HUES48 (cell line): ENCODE results near the gene RASL11A.
"Not testable (repeated sequence)": the region's sequence is repeated elsewhere in the genome, so short reads cannot be mapped to it uniquely, and the experiment has no call there.

Experiments used
- H3K27ac ChIP-seq: one replicate; pipeline ENCODE4 v1.7.0; 2013; ENCODE audit warnings: low read depth, low read length, inconsistent platforms
- H3K27me3 ChIP-seq: 2 replicates; pipeline ENCODE4 v1.6.1; 2013; ENCODE audit warnings: mild to moderate bottlenecking, low read length; ENCODE audit not compliant: control insufficient read depth, insufficient read depth
- H3K36me3 ChIP-seq: 2 replicates; pipeline ENCODE4 v1.6.1; 2013; ENCODE audit warnings: low read length; ENCODE audit not compliant: control insufficient read depth, insufficient read depth
- H3K4me1 ChIP-seq: 2 replicates; pipeline ENCODE4 v1.6.1; 2013; ENCODE audit warnings: mild to moderate bottlenecking, low read length; ENCODE audit not compliant: control insufficient read depth, insufficient read depth
- H3K4me3 ChIP-seq: 2 replicates; pipeline ENCODE4 v1.5.1; 2013; ENCODE audit warnings: mild to moderate bottlenecking, low read depth, low read length
- H3K9ac ChIP-seq: 2 replicates; pipeline ENCODE4 v1.6.1; 2013; ENCODE audit warnings: mild to moderate bottlenecking, low read depth, low read length, moderate library complexity
- H3K9me3 ChIP-seq: 2 replicates; pipeline ENCODE4 v1.6.1; 2013; ENCODE audit warnings: low read length; ENCODE audit not compliant: control insufficient read depth, insufficient read depth

The RASL11A gene

DNA sequence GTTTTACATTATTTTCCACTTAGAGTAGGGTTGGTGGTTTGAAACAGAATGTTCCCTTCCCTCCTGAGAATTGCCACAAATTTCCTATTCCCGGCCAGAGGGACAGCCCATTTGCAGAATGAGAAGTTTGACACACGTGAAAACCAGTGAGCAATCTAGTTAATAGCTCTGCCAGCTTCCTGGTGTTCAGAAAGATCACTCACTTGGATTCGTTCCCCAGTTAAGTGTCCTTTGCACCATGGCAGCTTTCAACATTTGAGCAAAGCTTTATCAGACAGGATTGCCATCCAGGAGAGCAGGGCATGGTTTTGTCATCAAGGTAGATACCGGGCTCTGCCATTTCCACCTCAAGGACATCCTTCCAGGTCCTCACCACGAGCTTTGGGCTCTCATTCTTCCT, 28.2 kb downstream of the RASL11A start:
- no peaks in the 10 kb centered on the region for H3K27me3 ChIP-seq
- H3K27ac ChIP-seq: no peak overlapping the region
- no peaks in the 10 kb centered on the region for H3K36me3 ChIP-seq
- H3K4me1 ChIP-seq: no peaks in the 10 kb centered on the region; the same call in 1 of the 2 replicates
- H3K9ac ChIP-seq: no peak overlapping the region
- no peaks in the 10 kb centered on the region for H3K9me3 ChIP-seq
- H3K4me3 ChIP-seq: no peak overlapping the region

DNA sequence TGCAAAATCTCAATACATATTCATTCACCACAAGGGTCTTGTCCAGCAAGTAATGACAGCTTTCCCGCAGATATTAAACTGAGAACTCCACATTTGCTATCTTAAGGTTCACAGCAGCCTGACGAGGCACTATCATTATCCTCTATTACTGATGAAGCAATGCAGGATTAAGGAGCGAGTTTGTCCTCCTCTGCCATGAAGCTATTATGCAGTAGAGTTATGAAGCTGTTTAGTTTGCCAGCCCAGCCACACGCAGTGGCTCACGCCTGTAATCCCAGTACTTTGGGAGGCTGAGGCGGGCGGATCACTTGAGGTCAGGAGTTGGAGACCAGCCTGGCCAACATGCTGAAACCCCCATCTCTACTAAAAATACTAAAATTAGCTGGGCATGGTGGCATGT, 29.8 kb downstream of the RASL11A start:
- H3K9me3 ChIP-seq, H3K9ac ChIP-seq, H3K27ac ChIP-seq, H3K4me3 ChIP-seq, H3K27me3 ChIP-seq, H3K36me3 ChIP-seq, H3K4me1 ChIP-seq: not testable (repeated sequence)

DNA sequence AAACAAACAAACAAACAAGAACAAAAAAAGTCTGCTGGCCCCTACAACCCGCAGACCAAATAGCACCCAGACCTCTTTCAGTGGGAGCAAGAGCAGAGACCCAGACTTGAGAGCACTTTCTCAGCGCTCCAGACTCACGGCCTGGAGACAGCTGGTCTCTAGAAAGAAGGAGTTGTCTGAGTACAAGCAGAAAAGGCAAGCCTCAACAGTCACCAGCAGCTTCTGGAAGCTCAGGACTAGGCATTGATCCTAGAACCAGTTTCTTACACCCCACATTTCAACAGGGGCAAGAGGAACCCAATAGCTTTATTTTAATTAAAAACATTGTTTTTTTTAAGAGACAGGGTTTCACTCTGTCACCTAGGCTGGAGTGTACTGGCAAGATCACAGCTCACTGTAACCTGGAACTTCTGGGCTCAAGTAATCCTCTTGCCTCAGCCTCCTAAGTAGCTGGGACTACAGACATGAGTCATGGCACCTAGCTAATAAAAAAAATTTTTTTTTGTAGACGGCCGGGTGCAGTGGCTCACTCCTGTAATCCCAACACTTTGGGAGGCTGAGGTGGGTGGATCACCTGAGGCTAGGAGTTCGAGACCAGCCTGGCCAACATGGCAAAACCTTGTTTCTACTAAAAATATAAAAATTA, 30.4 kb downstream of the RASL11A start:
- H3K27ac ChIP-seq: no peak overlapping the region
- H3K27me3 ChIP-seq: no peaks in the 10 kb centered on the region
- H3K9ac ChIP-seq: no peak overlapping the region
- no peaks in the 10 kb centered on the region; the same call in 1 of the 2 replicates for H3K4me1 ChIP-seq
- no peak overlapping the region for H3K4me3 ChIP-seq
- no peaks in the 10 kb centered on the region for H3K36me3 ChIP-seq
- no peaks in the 10 kb centered on the region for H3K9me3 ChIP-seq

DNA sequence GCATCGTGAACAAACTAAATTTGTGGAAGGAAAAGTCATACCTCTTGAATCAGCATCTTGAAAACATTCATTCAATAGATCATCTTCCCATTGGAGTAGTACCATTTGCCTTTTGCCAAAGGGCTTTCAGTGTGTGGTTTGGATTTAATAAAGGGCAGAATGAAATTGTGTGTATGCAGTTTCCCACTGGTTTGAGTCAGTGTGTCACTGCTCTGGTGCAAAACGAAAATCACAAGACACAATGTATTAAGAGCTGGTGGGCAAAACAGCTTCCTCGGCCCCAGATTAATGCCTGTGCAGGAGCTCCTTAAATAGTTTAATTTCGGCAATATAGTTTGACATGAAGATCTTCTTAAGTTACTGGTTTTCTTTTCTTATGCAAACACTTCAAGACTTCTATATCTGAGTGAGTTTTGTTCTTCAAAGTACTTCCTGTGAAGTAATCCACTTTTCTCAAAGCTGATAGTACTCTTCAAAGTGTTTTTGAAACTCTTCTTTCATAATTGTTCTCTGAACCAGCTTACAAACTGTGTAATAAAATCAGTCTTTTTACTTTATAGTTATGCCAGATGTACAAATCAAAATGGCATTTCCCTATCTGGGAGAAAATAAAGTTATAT, 32.1 kb downstream of the RASL11A start:
- Histone ChIP-seq H3K4me1 (no peaks in the 10 kb centered on the region), H3K27ac (no peak overlapping the region), H3K4me3 (no peak overlapping the region), H3K9ac (no peak overlapping the region), H3K36me3 (no peaks in the 10 kb centered on the region), H3K27me3 (no peaks in the 10 kb centered on the region), H3K9me3 (no peaks in the 10 kb centered on the region)

DNA sequence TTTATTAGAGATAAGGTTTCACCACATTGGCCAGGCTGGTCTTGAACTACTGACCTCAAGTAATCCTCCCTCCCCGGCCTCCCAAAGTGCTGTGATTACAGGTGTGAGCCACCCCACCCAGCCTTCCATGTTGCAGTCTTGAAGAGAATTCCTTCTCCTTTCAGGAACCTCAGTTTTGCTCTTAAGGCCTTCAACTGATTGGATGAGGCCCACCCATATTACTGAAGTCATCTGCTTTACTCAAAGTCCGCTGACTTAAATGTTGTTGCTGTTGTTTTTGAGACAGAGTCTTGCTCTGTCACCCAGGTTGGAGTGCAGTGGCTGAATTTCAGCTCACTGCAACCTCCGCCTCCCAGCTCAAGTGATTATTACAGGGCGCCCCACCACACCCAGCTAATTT, 33.5 kb downstream of the RASL11A start:
- no peak overlapping the region for H3K9ac ChIP-seq
- H3K27ac ChIP-seq: no peak overlapping the region
- H3K9me3 ChIP-seq: no peaks in the 10 kb centered on the region
- no peak overlapping the region for H3K4me3 ChIP-seq
- H3K4me1 ChIP-seq: no peaks in the 10 kb centered on the region
- no peaks in the 10 kb centered on the region for H3K36me3 ChIP-seq
- no peaks in the 10 kb centered on the region for H3K27me3 ChIP-seq

DNA sequence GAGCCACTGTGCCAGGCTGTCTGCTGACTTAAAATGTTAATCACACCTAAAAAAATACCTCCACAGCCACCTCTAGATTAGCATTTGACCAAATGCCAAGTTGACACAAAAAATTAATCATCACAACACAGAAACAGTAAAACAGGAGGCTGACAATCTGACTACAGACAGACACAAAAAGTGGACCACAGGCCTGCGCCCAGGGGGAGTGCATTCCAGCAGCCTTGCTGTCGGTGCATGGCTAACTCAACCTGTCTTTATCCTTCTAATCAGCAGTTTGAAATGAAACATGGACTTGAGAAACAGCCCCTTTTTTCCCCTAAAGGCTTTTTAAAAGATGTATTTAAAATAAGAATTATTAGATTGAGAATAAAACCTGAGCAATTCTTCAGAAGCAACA, 34.0 kb downstream of the RASL11A start:
- H3K9me3 ChIP-seq: no peaks in the 10 kb centered on the region
- no peaks in the 10 kb centered on the region for H3K27me3 ChIP-seq
- no peak overlapping the region for H3K4me3 ChIP-seq
- no peak overlapping the region for H3K9ac ChIP-seq
- no peaks in the 10 kb centered on the region for H3K4me1 ChIP-seq
- H3K27ac ChIP-seq: no peak overlapping the region
- no peaks in the 10 kb centered on the region for H3K36me3 ChIP-seq

DNA sequence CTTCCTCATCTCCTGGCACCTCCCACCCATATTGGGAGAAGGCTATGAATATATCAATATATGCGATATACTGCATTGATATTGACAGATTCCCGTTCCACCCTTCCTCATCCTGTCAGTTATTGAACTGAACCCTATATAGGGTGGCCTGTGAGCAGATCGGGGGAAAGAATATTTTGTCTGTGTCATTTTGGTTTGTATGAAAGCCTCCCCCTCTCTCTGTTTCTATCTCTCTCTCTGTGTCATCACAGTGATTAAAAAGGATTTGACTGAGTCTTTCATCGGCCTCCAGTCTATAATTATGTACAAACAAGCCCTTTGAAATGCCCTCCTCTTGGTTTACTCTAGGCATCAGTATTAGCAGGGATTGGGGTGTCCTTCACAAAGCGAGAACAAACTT, 35.7 kb downstream of the RASL11A start:
- no peaks in the 10 kb centered on the region for H3K9me3 ChIP-seq
- H3K27me3 ChIP-seq: no peaks in the 10 kb centered on the region
- no peak overlapping the region for H3K27ac ChIP-seq
- no peak overlapping the region for H3K4me3 ChIP-seq
- H3K36me3 ChIP-seq: no peaks in the 10 kb centered on the region
- H3K9ac ChIP-seq: no peak overlapping the region
- no peaks in the 10 kb centered on the region for H3K4me1 ChIP-seq

DNA sequence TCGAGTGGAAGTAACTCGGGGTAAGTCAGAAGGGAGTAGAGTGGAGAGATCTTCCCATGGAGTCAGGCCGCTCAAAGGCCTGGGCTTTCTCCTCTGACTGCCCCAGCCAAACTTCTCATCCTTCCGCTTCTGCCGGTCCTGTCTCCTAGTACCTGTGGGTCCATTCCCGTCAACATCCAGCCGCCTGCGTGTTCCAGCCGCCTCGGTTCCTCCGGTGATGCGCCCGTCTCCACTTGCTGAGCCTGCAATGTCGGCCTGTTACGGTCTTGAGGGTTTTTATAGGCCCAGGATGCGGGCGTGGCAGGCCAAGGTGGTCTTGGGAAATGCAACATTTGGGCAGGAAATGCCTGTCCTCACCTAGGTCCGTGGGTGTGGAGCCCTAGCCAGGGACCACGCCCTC, 38.3 kb downstream of the RASL11A start:
- Histone ChIP-seq H3K4me1 (no peaks in the 10 kb centered on the region), H3K27me3 (no peaks in the 10 kb centered on the region), H3K4me3 (no peak overlapping the region), H3K27ac (no peak overlapping the region), H3K9ac (no peak overlapping the region), H3K9me3 (no peaks in the 10 kb centered on the region), H3K36me3 (no peaks in the 10 kb centered on the region)

DNA sequence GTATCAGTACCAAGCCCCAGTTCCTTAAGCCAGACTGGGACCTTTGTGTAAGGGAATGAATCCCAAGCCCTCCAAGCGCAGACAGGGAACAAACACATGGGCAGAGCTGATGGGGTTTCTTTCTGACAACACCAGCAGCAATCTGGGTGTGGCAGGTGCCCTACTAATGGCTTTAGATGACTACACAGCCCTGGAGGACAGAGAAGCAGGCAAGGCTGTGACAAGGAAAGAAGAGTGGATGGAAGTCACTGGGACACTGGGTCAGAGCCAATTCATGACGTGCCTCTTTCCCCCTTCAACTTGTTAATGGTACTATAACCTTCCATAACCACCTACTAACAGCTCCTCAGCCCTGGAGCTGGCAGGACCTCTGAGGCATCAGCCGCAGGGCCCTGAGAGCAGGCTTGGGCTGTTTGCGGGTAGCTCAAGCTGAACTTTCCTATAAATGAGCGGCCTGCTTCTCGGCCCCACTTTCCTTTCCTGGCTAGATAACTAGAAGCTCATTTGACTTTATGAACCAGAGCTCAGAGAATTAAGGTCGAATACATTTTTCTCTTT, 38.9 kb downstream of the RASL11A start:
- H3K27me3 ChIP-seq: no peaks in the 10 kb centered on the region
- no peak overlapping the region for H3K9ac ChIP-seq
- H3K4me1 ChIP-seq: no peaks in the 10 kb centered on the region
- no peaks in the 10 kb centered on the region for H3K36me3 ChIP-seq
- H3K27ac ChIP-seq: no peak overlapping the region
- no peak overlapping the region for H3K4me3 ChIP-seq
- no peaks in the 10 kb centered on the region for H3K9me3 ChIP-seq

DNA sequence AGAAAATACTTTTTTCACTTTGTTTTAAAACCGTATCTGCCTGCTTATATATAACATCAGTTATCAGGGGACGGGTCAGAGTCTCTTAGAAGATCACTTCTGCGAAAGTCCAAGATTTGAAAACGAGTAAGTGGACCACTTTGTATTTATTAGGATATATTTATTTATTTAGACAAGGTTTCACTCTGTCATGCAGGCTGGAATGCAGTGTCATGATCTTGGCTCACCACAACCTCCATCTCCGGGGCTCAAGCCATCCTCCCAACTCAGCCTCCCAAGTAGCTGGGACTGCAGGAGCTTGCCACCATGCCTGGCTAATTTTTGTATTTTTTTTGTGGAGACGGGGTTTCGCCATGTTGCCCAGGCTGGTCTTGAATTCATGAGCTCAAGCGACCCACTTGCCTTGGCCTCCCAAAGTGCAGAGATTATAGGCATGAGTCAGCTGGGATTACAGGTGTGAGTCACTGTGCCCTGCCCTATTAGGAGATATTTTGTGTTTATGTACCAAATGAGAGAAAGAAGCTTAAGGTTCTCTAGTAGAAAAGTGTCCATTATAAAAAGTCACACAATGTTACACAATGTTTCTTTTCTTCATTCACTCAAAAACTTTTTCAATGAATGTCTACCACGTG, 39.5 kb downstream of the RASL11A start:
- Histone ChIP-seq H3K4me3 (no peak overlapping the region), H3K4me1 (no peaks in the 10 kb centered on the region), H3K27me3 (no peaks in the 10 kb centered on the region), H3K27ac (no peak overlapping the region), H3K36me3 (no peaks in the 10 kb centered on the region), H3K9ac (no peak overlapping the region), H3K9me3 (no peaks in the 10 kb centered on the region)

DNA sequence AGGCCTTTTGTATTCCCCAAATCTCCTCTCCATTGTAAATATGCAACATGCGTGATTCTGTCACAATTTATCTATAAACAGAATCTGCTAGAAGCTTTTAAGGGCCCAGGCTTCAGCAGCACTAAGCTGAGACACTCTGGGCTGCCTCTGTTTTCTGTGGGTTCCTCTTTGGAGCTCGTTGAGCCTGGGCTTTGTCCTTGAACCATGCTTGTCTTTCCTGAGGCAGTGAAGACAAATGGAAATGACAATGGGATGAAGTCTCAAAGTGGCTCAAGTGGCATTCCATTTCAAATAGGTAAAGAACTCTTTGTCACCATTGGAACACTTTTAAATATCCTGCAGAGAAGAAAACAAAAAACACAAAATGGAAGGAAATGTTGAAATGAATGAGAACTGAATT, 40.3 kb downstream of the RASL11A start:
- Histone ChIP-seq H3K4me1 (no peaks in the 10 kb centered on the region), H3K36me3 (no peaks in the 10 kb centered on the region), H3K9ac (no peak overlapping the region), H3K4me3 (no peak overlapping the region), H3K9me3 (no peaks in the 10 kb centered on the region), H3K27ac (no peak overlapping the region), H3K27me3 (no peaks in the 10 kb centered on the region)
